ENCODE measurements around the gene MDN1. TPM values are rescaled to one million over a fixed set of nuclear protein-coding genes. Genes with fewer than 3 reads are reported as not detected.

MDN1 gene
- total RNA-seq, 1 experiment from 2014 or later: 20.5 TPM

GRCh38 chr6:89769572-89769971 is 50.0 kb downstream of the MDN1 start:
- ATAC-seq (no peak), DNase-seq (no peak)
- Histone ChIP-seq H3K36me3 (ENCODE audit: low read depth, low read length) (peaks cover 18% of the 10 kb centered on the region; the same call in 1 of the 2 replicates), H4K20me1 (ENCODE audit: low read length) (no peaks in the 10 kb centered on the region), H3K4me2 (ENCODE audit: low read length) (no peak overlapping the region), H2AFZ (ENCODE audit: low read length) (no peak overlapping the region), H3K27ac (ENCODE audit: low read length) (no peak overlapping the region), H3K9ac (ENCODE audit: low read length) (no peak overlapping the region), H3K9me3 (ENCODE audit: low read length) (no peaks in the 10 kb centered on the region), H3K4me3 (ENCODE audit: low read length) (no peak overlapping the region), H3K4me1 (ENCODE audit: insufficient read depth, low read length) (no peaks in the 10 kb centered on the region), H3K27me3 (ENCODE audit: low read length) (no peaks in the 10 kb centered on the region), H3F3A (ENCODE audit: low read length, unreplicated experiment) (no peaks in the 10 kb centered on the region), H3K9me2 (replicated peaks; ENCODE audit: low read length) (no peaks in the 10 kb centered on the region), H3K79me2 (ENCODE audit: low read length) (no peaks in the 10 kb centered on the region)
- ChIA-PET CTCF (no interaction called here), POLR2A (ENCODE audit: unreplicated experiment) (no interaction called here)
- TF ChIP-seq EZH2phosphoT487 (IDR thresholded peaks at IDR 0.05; ENCODE audit: borderline replicate concordance, low read length) (no peak), CTCF (conservative IDR thresholded peaks at IDR 0.05; ENCODE audit: low read depth, low read length) (no peak), EZH2 (IDR thresholded peaks at IDR 0.05; ENCODE audit: low read length, unreplicated experiment) (no peak)
- intact Hi-C loops (cut with micrococcal nuclease): no loop called here
- BruUV-seq (replicated peaks): no TSS peak

- ATAC-seq (no peak), DNase-seq (no peak)
- CTCF ChIA-PET: no interaction called here
- Histone ChIP-seq H3K9me2 (replicated peaks; ENCODE audit: low read length) (no peaks in the 10 kb centered on the region), H3F3A (ENCODE audit: low read length, unreplicated experiment) (no peaks in the 10 kb centered on the region), H3K9ac (ENCODE audit: low read length) (no peak overlapping the region), H3K27ac (ENCODE audit: low read length) (no peak overlapping the region), H3K79me2 (ENCODE audit: low read length) (no peaks in the 10 kb centered on the region), H3K4me1 (ENCODE audit: insufficient read depth, low read length) (no peaks in the 10 kb centered on the region), H3K9me3 (ENCODE audit: low read length) (no peaks in the 10 kb centered on the region), H3K4me2 (ENCODE audit: low read length) (no peak overlapping the region), H4K20me1 (ENCODE audit: low read length) (no peaks in the 10 kb centered on the region), H3K4me3 (ENCODE audit: low read length) (no peak overlapping the region), H3K27me3 (ENCODE audit: low read length) (no peaks in the 10 kb centered on the region), H3K36me3 (ENCODE audit: low read depth, low read length) (peaks cover 10% of the 10 kb centered on the region; the same call in 1 of the 2 replicates), H2AFZ (ENCODE audit: low read length) (no peak overlapping the region)
- intact Hi-C loops (cut with micrococcal nuclease): no loop called here
- TF ChIP-seq CTCF (conservative IDR thresholded peaks at IDR 0.05; ENCODE audit: low read depth, low read length) (no peak), EZH2phosphoT487 (IDR thresholded peaks at IDR 0.05; ENCODE audit: borderline replicate concordance, low read length) (no peak), EZH2 (IDR thresholded peaks at IDR 0.05; ENCODE audit: low read length, unreplicated experiment) (no peak)
- no TSS peak for BruUV-seq (replicated peaks)
- POLR2A ChIA-PET (ENCODE audit: unreplicated experiment): no interaction called here
Observed at GRCh38 chr6:89768324-89768723, 51.3 kb downstream of the MDN1 start.

- no peaks in the 10 kb centered on the region for H3K79me2 ChIP-seq (ENCODE audit: low read length)
- no peak for ATAC-seq
- H3K9ac ChIP-seq (ENCODE audit: low read length): no peak overlapping the region
- ChIA-PET POLR2A (ENCODE audit: unreplicated experiment) (no interaction called here), CTCF (no interaction called here)
- H3K4me2 ChIP-seq (ENCODE audit: low read length): no peak overlapping the region
- no TSS peak for BruUV-seq (replicated peaks)
- no peak overlapping the region for H3K27ac ChIP-seq (ENCODE audit: low read length)
- no peaks in the 10 kb centered on the region for H3K9me3 ChIP-seq (ENCODE audit: low read length)
- no peaks in the 10 kb centered on the region for H3F3A ChIP-seq (ENCODE audit: low read length, unreplicated experiment)
- no peaks in the 10 kb centered on the region for H4K20me1 ChIP-seq (ENCODE audit: low read length)
- H3K9me2 ChIP-seq (replicated peaks; ENCODE audit: low read length): no peaks in the 10 kb centered on the region
- no peak overlapping the region for H3K4me3 ChIP-seq (ENCODE audit: low read length)
- no peaks in the 10 kb centered on the region for H3K4me1 ChIP-seq (ENCODE audit: insufficient read depth, low read length)
- no peak for DNase-seq
- intact Hi-C loops (cut with micrococcal nuclease): no loop called here
- H3K27me3 ChIP-seq (ENCODE audit: low read length): no peaks in the 10 kb centered on the region
- TF ChIP-seq EZH2phosphoT487 (IDR thresholded peaks at IDR 0.05; ENCODE audit: borderline replicate concordance, low read length): no peak
- no peak for TF ChIP-seq EZH2 (IDR thresholded peaks at IDR 0.05; ENCODE audit: low read length, unreplicated experiment)
- no peak for TF ChIP-seq CTCF (conservative IDR thresholded peaks at IDR 0.05; ENCODE audit: low read depth, low read length)
- H2AFZ ChIP-seq (ENCODE audit: low read length): no peak overlapping the region
- no peaks in the 10 kb centered on the region; the same call in none of the 2 replicates for H3K36me3 ChIP-seq (ENCODE audit: low read depth, low read length)
Observed at GRCh38 chr6:89763550-89763949, 56.0 kb downstream of the MDN1 start.
